ENCODE results near the gene ENTREP3. TPM values are rescaled to one million over a fixed set of nuclear protein-coding genes. Genes with fewer than 3 reads are reported as not detected.

The ENTREP3 gene
- total and polyA plus RNA-seq, 8 donors = 17.1 to 33.5 (median 22.0) TPM

DNA sequence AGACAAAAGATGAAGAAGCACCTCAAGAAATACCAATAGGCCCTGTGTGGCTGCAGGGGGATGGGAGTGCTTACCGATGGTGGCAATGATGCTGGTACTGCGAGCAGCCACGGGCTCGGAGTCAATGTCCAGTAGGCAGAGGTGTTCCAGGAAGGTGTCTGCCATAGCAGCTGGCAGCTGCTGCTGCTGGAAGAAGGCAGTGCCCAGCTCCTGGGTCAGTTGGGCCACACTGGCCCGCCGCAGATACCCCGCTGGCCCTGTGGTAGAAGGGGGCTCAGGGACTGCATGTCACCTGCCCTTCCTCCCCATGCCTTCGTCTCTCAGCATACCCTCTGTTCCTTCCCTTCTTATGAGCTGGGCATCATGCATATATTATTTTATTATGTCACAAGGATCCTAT, 44.7 kb upstream of the ENTREP3 start:
- DNase-seq (peak in 1 of 4 donors; percentile 21), ATAC-seq (no peak)
- Histone ChIP-seq H3K36me3 (no peaks in the 10 kb centered on the region), H3K9me3 (no peaks in the 10 kb centered on the region), H3K4me3 (no peak overlapping the region), H3K27ac (no peak overlapping the region), H3K4me1 (peaks cover 0 to 6% of the 10 kb centered on the region in 2 donors), H3K27me3 (peaks cover 11 to 23% of the 10 kb centered on the region in 2 donors)
- no peak for TF ChIP-seq CTCF (IDR thresholded peaks at IDR 0.05)
- intact Hi-C loops (cut with DNase I) = no loop called here

DNA sequence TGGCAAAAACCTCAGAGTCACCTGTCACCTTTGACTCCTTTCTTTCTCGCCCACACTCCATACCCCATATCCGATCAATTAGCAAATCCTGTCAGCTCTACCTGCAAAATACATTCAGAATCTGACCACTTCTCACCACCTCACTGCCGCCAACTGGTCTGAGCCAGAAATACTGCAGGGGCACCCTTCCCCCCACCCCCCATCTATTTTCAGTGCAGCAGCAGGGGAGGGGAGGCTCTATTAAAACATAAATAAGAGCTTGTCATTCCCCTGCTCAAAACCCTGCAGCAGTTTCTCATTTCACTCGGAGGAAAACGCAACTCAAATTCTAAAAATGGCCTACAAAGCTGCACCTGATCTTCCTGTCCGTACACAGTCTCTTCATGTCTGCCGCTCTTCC, 42.1 kb upstream of the ENTREP3 start:
- Histone ChIP-seq H3K4me3 (no peak overlapping the region), H3K36me3 (no peaks in the 10 kb centered on the region), H3K9me3 (no peaks in the 10 kb centered on the region), H3K4me1 (peaks cover 0 to 9% of the 10 kb centered on the region in 2 donors), H3K27ac (no peak overlapping the region), H3K27me3 (peaks cover 20 to 49% of the 10 kb centered on the region in 2 donors)
- ATAC-seq (no peak), DNase-seq (no peak)
- no peak for TF ChIP-seq CTCF (IDR thresholded peaks at IDR 0.05)
- intact Hi-C loops (cut with DNase I) = no loop called here

DNA sequence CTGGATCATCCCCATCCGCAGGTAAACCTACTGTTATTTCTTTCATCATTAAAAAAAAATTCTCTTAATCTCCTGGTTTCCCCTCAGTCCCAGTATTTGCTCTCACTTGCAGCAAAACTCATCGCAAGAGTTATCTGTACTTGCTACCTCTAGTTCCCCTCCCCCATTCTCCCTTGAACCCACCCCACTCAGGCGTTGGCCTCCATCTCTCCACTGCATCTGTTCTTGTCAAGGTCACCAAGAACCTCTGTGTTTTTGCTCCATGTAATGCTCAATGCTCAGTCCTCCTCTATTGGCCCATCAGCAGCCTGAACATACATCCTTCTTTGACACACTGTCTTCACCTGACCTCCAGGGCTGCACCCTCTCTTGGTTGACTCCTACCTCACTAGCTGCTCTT, 41.4 kb upstream of the ENTREP3 start:
- no peak for ATAC-seq
- H3K36me3 ChIP-seq = no peaks in the 10 kb centered on the region
- intact Hi-C loops (cut with DNase I) = no loop called here
- H3K9me3 ChIP-seq = no peaks in the 10 kb centered on the region
- H3K4me3 ChIP-seq = no peak overlapping the region
- peaks cover 20 to 49% of the 10 kb centered on the region in 2 donors for H3K27me3 ChIP-seq
- H3K27ac ChIP-seq = no peak overlapping the region
- peaks cover 0 to 9% of the 10 kb centered on the region in 2 donors for H3K4me1 ChIP-seq
- no peak for DNase-seq
- TF ChIP-seq CTCF (IDR thresholded peaks at IDR 0.05) = no peak

DNA sequence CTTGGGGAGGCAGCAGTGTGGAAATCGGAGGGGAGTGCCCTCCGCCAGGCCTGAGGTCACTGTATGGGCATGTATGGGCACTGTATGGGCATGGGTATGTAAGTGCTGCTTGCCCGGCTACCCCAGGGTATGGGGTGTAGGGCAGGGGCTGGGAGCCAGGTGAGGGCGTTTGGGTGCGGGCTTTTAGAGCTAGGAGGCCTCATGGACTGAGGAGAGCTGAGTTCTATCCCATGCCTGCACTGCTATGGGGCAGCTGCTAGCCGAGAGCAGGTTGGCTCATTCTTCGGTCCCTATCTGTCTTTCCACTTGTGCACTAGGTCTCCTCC, 40.6 kb upstream of the ENTREP3 start:
- intact Hi-C loops (cut with DNase I) = no loop called here
- H3K4me1 ChIP-seq = peaks cover 0 to 9% of the 10 kb centered on the region in 2 donors
- H3K4me3 ChIP-seq = no peak overlapping the region
- H3K27me3 ChIP-seq = peaks cover 20 to 49% of the 10 kb centered on the region in 2 donors
- DNase-seq (no peak), ATAC-seq (no peak)
- TF ChIP-seq CTCF (IDR thresholded peaks at IDR 0.05) = no peak
- H3K9me3 ChIP-seq = no peaks in the 10 kb centered on the region
- no peaks in the 10 kb centered on the region for H3K36me3 ChIP-seq
- no peak overlapping the region for H3K27ac ChIP-seq

DNA sequence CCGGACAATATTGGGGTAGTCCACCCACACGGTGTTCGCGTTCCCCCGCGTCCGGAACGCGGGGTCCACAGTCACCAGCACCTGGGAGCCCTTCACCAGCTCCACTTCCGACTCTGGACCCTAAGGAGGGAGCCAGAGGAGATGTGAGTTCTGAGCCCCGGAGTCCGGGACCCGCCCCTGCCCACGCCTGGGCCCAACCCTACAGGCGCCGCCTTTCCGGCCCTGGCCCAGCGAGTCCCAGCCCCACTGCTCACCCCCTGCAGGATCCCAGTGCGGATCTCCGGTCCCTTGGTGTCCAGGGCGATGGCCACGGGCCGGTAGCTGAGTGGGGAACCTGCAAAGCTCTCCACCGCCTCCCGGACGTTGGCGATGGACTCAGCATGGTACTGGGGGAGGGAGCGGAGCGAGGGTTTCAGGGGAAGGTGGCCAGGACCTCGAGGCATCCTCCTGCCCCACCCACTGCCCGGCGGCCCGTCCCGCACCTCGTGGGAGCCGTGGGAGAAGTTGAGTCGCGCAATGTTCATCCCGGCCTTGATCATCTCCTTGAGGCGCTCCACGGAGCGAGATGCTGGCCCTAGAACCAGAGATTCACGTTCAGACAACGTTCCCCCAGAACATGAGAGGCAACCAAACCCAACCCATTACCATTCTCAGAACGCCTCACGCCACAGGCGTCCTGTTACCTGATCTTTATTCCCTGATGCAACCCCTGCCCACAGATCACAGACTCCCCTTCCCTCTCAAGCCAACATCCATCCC, 40.1 kb upstream of the ENTREP3 start:
- Histone ChIP-seq H3K4me1 (peaks cover 0 to 9% of the 10 kb centered on the region in 2 donors), H3K4me3 (no peak overlapping the region), H3K27ac (no peak overlapping the region), H3K9me3 (no peaks in the 10 kb centered on the region), H3K36me3 (no peaks in the 10 kb centered on the region), H3K27me3 (peaks cover 20 to 49% of the 10 kb centered on the region in 2 donors)
- intact Hi-C loops (cut with DNase I) = no loop called here
- ATAC-seq (no peak), DNase-seq (no peak)
- TF ChIP-seq CTCF (IDR thresholded peaks at IDR 0.05) = no peak

Data from left lung (tissue), 10 donors.